ENCODE measurements around the gene MTA3.

The MTA3 gene

DNA sequence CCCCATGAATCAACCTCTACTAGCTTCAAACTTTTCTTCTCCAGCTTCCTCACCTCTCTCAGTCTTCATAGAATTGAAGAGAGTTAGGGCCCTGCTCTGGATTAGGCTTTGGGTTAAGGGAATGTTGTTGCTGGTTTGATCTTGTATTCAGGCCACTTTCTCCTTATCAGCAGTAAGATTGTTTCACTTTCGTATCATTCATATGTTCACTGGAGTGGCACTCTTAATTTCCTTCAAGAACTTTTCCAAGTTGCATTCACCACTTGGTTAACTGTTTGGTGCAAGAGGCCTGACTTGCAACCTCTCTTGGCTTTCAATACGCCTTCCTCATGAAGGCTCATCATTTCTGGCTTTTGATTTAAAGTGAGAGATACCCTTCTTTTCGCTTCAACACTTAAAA is 172.7 kb downstream of the MTA3 start:
- Histone ChIP-seq H3K4me1 (ENCODE audit: insufficient read depth, low read length, severe bottlenecking) (no peaks in the 10 kb centered on the region), H3K4me2 (ENCODE audit: low read length) (no peak overlapping the region), H3K9me2 (ENCODE audit: low read depth, low read length) (no peaks in the 10 kb centered on the region), H3K4me3 (ENCODE audit: low read depth, low read length, poor library complexity, severe bottlenecking) (no peak overlapping the region), H3K27ac (ENCODE audit: low read depth, low read length, poor library complexity, severe bottlenecking) (no peak overlapping the region), H3F3A (ENCODE audit: insufficient read depth, low read length) (no peaks in the 10 kb centered on the region), H3K9me3 (ENCODE audit: low read length) (no peaks in the 10 kb centered on the region), H3K79me2 (ENCODE audit: insufficient read depth, low read length) (no peaks in the 10 kb centered on the region), H2AFZ (ENCODE audit: low read length) (no peak overlapping the region), H3K27me3 (ENCODE audit: insufficient read depth, low read length) (no peaks in the 10 kb centered on the region), H4K20me1 (ENCODE audit: insufficient read depth, low read length) (no peaks in the 10 kb centered on the region), H3K36me3 (ENCODE audit: insufficient read depth, low read length) (peaks cover 70% of the 10 kb centered on the region), H3K9ac (ENCODE audit: low read length) (no peak overlapping the region)
- TF ChIP-seq, protein P1, sequence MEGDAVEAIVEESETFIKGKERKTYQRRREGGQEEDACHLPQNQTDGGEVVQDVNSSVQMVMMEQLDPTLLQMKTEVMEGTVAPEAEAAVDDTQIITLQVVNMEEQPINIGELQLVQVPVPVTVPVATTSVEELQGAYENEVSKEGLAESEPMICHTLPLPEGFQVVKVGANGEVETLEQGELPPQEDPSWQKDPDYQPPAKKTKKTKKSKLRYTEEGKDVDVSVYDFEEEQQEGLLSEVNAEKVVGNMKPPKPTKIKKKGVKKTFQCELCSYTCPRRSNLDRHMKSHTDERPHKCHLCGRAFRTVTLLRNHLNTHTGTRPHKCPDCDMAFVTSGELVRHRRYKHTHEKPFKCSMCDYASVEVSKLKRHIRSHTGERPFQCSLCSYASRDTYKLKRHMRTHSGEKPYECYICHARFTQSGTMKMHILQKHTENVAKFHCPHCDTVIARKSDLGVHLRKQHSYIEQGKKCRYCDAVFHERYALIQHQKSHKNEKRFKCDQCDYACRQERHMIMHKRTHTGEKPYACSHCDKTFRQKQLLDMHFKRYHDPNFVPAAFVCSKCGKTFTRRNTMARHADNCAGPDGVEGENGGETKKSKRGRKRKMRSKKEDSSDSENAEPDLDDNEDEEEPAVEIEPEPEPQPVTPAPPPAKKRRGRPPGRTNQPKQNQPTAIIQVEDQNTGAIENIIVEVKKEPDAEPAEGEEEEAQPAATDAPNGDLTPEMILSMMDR (IDR thresholded peaks at IDR 0.05; ENCODE audit: low read length), result no peak
- TF ChIP-seq EZH2 (IDR thresholded peaks at IDR 0.05; ENCODE audit: borderline replicate concordance, low read length), result no peak

DNA sequence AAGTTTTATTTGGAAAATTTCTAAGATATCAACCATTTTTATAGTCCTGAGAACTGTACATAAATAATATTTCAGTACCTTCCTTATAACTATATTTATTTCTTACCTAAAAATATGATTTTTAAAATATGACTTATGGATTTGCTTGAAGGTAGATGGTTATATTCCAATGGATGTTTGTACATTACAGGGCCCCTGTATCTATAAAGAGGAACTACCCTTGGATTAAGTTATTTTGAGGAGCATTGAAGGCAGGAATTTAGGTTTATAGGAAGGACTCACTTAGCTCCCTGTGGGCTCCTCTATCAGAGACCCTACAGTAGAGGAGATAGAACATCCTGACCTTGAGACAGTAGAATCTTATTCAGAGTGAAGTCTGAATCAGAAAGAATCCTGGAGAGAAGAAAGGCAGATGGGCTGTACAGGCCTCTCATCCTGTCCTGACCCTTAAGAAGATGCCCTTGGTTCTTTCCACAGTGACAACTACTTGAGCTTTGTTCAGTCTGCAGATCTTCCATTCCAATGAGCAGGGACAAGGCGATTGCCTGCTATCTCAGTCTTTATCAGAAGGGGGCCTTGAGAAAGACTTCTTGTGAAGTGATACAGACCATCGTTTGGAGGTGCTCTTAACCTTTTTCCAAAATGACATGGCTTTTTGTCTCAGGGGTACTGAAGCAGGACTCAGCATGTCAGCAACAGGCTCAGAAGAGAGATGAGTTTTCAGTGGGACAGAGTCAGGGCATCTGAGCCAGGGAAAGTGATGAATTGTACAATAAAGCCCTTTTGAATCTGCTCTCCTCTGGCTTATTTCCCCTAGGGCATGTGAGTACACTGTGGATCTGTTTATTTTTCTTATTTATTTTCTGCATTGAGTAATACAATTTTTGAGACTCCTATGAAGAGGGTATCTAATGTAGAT is 174.6 kb downstream of the MTA3 start:
- peaks cover 64% of the 10 kb centered on the region for H3K36me3 ChIP-seq (ENCODE audit: insufficient read depth, low read length)
- no peak for TF ChIP-seq EZH2 (IDR thresholded peaks at IDR 0.05; ENCODE audit: borderline replicate concordance, low read length)
- TF ChIP-seq, protein P1 (IDR thresholded peaks at IDR 0.05; ENCODE audit: low read length), result peak; percentile 30; the same call in 1 of the 2 replicates
- no peaks in the 10 kb centered on the region for H3K79me2 ChIP-seq (ENCODE audit: insufficient read depth, low read length)

DNA sequence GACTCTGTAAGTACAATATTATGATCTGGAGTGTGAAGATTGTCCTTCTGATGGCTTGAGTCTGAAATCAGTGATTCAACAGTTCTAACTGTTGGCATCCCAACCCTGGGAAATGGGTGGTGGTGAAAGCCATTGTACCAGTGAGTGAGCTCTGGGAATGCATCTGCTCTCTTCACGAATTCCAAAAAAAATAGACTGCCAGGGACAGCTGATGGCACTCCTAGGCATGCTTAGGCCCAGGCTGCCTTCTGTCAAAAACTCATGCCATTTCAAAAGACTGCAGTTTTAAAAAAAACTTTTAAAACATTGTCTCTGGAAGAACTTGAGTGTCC is 175.2 kb downstream of the MTA3 start:
- H3K36me3 ChIP-seq (ENCODE audit: insufficient read depth, low read length), result peaks cover 66% of the 10 kb centered on the region
- TF ChIP-seq EZH2 (IDR thresholded peaks at IDR 0.05; ENCODE audit: borderline replicate concordance, low read length), result no peak
- TF ChIP-seq, protein P1 (IDR thresholded peaks at IDR 0.05; ENCODE audit: low read length), result no peak
- no peak overlapping the region for H3K4me2 ChIP-seq (ENCODE audit: low read length)
- H3K9me2 ChIP-seq (ENCODE audit: low read depth, low read length), result no peaks in the 10 kb centered on the region
- H4K20me1 ChIP-seq (ENCODE audit: insufficient read depth, low read length), result no peaks in the 10 kb centered on the region
- no peak overlapping the region for H3K4me3 ChIP-seq (ENCODE audit: low read depth, low read length, poor library complexity, severe bottlenecking)
- H3K27ac ChIP-seq (ENCODE audit: low read depth, low read length, poor library complexity, severe bottlenecking), result no peak overlapping the region
- no peaks in the 10 kb centered on the region for H3K9me3 ChIP-seq (ENCODE audit: low read length)
- no peak overlapping the region for H2AFZ ChIP-seq (ENCODE audit: low read length)
- H3K79me2 ChIP-seq (ENCODE audit: insufficient read depth, low read length), result no peaks in the 10 kb centered on the region
- H3K4me1 ChIP-seq (ENCODE audit: insufficient read depth, low read length, severe bottlenecking), result no peaks in the 10 kb centered on the region
- H3K9ac ChIP-seq (ENCODE audit: low read length), result no peak overlapping the region
- no peaks in the 10 kb centered on the region for H3F3A ChIP-seq (ENCODE audit: insufficient read depth, low read length)
- H3K27me3 ChIP-seq (ENCODE audit: insufficient read depth, low read length), result no peaks in the 10 kb centered on the region

More for the DNA sequence above, 174.6 kb downstream of the MTA3 start:
- H3K9me2 ChIP-seq (ENCODE audit: low read depth, low read length), result no peaks in the 10 kb centered on the region
- no peaks in the 10 kb centered on the region for H3K27me3 ChIP-seq (ENCODE audit: insufficient read depth, low read length)
- H3K9me3 ChIP-seq (ENCODE audit: low read length), result no peaks in the 10 kb centered on the region
- no peak overlapping the region for H3K4me3 ChIP-seq (ENCODE audit: low read depth, low read length, poor library complexity, severe bottlenecking)
- H2AFZ ChIP-seq (ENCODE audit: low read length), result no peak overlapping the region
- no peak overlapping the region for H3K4me2 ChIP-seq (ENCODE audit: low read length)
- no peak overlapping the region for H3K27ac ChIP-seq (ENCODE audit: low read depth, low read length, poor library complexity, severe bottlenecking)
- H3K4me1 ChIP-seq (ENCODE audit: insufficient read depth, low read length, severe bottlenecking), result no peaks in the 10 kb centered on the region
- H4K20me1 ChIP-seq (ENCODE audit: insufficient read depth, low read length), result no peaks in the 10 kb centered on the region
- H3K9ac ChIP-seq (ENCODE audit: low read length), result no peak overlapping the region
- H3F3A ChIP-seq (ENCODE audit: insufficient read depth, low read length), result no peaks in the 10 kb centered on the region

All from OCI-LY1 (cell line).